Cardiac septum (tissue), 1 donor: ENCODE results near the gene PLIN4. TPM values are rescaled to one million over a fixed set of nuclear protein-coding genes. Genes with fewer than 3 reads are reported as not detected.

ENCODE experiments used
- DNase-seq: peaks from one replicate; pipeline ENCODE4 v3.0.0-alpha.2; 2020; ENCODE audit warnings: low spot score
- intact Hi-C: fragments of 100-400 bp; cut with DNase I; formaldehyde crosslinking; loops from one replicate; pipeline ENCODE4 v1.14.0; 2022
- total RNA-seq: library from RNA; stranded (reverse); fragmentation: NEBNext Ultra II Directional; extraction: Animal tissue kit (Norgen Biotek cat#: 25700); gene quantifications from one replicate; pipeline ENCODE4 v1.2.1, GENCODE V29; 2021
- donor health status: DM: no; HTN: no; CAD: no.

Gene PLIN4
- total RNA-seq, 1 donor from 2014 or later = 89.8 TPM

DNA sequence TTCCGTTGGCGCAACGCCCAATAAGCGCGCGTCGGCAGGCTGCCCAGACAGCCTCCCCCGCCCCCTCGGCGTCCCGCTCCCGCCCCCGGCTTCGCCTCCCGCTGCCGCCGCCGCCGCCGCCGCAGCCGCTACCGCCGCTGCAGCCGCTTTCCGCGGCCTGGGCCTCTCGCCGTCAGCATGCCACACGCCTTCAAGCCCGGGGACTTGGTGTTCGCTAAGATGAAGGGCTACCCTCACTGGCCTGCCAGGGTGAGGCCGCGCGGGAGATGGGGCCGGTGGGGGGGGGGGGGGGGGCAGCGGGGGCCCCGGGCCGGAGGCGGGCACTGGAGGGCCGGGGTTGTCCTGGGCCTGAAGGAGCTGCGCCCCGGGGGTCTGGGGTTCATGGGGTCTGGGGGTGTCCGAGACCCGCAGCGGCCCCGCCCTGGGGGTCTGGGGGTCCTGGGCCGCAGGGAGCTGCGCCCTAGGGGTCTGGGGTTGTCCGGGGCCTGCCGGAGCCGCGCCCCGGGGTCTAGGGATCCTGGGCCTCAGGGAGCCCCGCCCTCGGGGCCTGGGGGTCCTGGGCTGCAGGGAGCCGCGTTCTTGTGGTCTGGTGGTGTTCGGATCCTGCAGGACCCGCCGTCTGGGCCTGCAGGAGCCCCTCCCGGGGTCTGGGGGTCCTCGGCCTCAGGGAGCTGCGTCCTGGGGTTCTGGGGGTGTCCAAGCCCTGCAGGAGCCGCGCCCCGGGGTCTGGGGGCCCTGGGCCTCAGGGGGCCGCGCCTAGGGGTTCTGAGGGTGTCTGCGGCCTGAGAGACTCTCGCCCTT lies 45.9 kb downstream of the PLIN4 start, which contains the start of gene HDGFL2:
Gene HDGFL2, plus strand, starts transcription at position 124 of the 801 bp plus-strand sequence. Its CDS starts 54 bp downstream, at position 178.
- DNase-seq = no peak

DNA sequence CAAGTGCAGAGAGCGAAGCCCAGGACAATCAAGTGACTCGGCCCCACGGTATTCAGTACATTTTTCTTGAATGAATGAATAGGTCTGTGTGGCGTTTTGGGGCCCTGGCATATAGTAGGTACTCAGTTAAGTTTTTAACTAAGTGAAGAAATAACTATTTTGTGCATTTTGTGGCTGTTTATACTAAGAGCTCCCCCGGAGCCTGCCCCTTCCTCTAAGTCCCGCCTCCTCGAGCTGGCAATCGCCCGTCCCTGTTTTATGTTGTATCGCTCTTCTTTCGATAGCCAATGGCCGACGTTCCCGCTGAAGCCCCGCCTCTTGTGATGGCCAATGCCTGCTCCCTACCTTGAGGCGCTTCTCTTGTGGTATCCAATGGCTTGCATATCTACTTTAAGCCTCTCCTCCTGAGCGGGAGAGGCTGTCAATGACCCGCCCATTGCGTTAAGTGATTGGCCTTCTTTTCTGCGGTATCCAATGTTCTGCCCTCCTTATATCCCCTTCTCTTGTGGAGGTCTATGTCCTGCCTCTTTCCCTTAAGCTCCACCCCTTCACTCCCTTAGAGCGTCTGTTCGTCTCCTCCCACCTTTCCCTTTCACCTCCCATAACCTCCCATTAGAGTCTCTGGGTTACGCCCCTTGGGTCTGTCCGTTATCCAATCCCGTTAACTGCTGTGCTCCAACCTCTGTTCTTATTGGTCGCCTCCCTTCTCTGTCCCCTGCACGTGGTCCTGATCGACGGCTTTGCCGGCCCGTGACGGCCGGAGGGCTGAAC lies 46.7 kb downstream of the PLIN4 start:
- peak; percentile 99 for DNase-seq
- intact Hi-C loops = no loop called here

More for the DNA sequence above, 45.9 kb downstream of the PLIN4 start, which contains the start of gene HDGFL2:
- intact Hi-C loops = no loop called here

DNA sequence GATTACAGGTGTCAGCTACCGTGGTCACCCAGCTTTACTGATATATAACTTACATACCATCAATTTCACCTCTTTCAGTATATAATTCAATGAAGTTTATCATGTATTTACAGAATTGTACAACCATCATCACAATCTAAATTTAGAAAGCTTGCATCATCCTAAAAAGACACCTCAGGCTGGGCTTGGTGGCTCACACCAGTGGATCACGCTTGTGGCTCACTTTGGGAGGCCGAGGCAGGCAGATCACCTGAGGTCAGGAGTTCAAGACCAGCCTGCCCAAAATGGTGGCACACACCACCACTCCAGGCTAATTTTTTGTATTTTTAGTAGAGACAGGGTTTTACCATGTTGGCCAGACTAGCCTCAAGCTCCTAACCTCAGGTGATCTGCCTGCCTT lies 50.5 kb downstream of the PLIN4 start:
- DNase-seq = no peak
- intact Hi-C loops = no loop called here

DNA sequence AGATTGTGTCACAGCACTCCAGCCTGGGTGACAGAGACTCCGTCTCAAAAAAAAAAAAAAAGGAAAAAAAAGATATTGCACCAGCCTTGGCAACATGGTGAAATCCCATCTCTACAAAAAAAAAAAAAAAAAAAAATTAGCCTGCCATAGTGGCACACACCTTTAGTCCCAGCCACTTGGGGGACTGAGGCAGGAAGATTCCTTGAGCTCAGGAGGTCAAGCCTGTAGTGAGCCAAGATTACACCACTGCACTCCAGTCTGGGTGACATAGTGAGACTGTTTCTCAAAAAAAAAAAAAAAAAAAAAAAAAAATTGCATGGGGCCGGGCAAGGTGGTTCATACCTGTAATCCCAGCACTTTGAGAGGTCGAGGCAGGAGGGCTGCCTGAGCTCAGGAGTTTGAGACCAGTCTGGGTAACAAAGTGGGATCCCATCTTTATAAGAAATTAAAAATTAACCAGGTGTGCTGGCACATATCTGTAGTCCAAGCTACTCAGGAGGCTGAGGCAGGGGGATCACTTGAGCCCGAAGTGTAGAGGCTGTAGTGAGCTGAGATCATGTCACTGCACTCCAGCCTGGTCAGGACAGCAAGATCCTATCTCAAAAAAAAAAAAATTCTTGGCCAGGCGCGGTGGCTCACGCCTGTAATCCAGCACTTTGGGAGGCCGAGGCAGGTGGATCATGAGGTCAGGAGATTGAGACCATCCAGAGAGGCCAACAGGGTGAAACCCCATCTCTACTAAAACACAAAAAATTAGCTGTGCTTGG lies 53.3 kb downstream of the PLIN4 start:
- intact Hi-C loops = no loop called here
- DNase-seq = no peak

GRCh38 chr19:4457654-4458395 lies 60.5 kb downstream of the PLIN4 start, which contains the start of gene UBXN6:
Gene UBXN6 (minus strand): TSS chr19:4457794. CDS start chr19:4457697, 97 bp downstream.
- intact Hi-C loops = loop anchor here (5.0 kb wide), 1 partner anchor 56 kb away; the partner anchor contains the start of genes CHAF1A and SH3GL1

GRCh38 chr19:4456843-4457653 lies 61.2 kb downstream of the PLIN4 start:
- intact Hi-C loops = loop anchor here (5.0 kb wide), 1 partner anchor 55 kb away; the partner anchor contains the start of genes CHAF1A and SH3GL1
- DNase-seq = no peak

More at GRCh38 chr19:4457654-4458395, 60.5 kb downstream of the PLIN4 start, which contains the start of gene UBXN6:
- DNase-seq = peak; percentile 99

GRCh38 chr19:4456476-4456842 lies 61.8 kb downstream of the PLIN4 start:
- intact Hi-C loops = loop anchor here (5.0 kb wide), 1 partner anchor 54 kb away; the partner anchor contains the start of genes CHAF1A and SH3GL1
- DNase-seq = no peak

DNA sequence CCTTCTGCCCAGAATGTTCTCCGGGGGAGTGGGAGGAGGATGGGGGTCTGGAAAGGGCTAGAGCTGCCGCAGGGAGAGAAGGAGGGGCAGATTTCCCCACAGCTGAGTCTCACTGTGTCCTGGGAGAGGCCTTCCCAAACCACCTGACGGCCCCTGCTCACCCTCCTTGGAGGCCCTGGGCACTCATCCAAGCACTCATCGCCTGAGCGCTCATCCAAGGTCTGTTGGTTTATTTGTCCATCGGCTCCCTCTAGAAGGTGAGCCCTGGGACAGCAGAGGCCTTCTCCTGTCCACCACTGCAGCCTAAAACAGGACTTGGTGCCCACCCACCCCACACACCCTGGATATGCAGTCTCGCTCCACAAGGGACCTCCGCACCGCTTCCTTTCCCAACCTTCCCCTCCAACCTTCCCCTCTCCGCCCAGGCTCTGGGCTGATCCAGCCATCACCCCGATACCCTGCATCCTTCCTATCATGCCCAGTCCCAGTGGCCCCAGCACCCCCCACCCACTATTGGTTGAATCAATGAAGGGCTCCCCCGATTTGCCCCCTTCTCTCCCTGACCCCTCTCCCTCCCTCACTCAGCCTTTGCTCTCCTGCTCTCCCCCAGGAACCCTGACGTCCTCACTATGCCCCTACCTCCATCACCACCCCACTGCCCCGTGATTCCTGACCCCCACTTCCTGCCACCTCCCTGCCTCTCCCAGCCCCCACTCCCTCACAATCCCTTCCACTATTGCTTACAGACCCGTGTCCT lies 62.4 kb downstream of the PLIN4 start:
- intact Hi-C loops = loop anchor here (5.0 kb wide), 1 partner anchor 54 kb away; the partner anchor contains the start of genes CHAF1A and SH3GL1
- DNase-seq = no peak

- intact Hi-C loops = loop anchor here (5.0 kb wide), 1 partner anchor 53 kb away; the partner anchor contains the start of genes CHAF1A and SH3GL1
Measured at GRCh38 chr19:4454747-4455718, 63.3 kb downstream of the PLIN4 start.

GRCh38 chr19:4453232-4454179 lies 64.8 kb downstream of the PLIN4 start:
- intact Hi-C loops = no loop called here
- DNase-seq = no peak

More at GRCh38 chr19:4454747-4455718, 63.3 kb downstream of the PLIN4 start:
- no peak for DNase-seq

- DNase-seq = no peak
- intact Hi-C loops = no loop called here
Measured at GRCh38 chr19:4452230-4452990, 65.9 kb downstream of the PLIN4 start.
